ENCODE data around the gene TJP1.
"Not testable (repeated sequence)": the region's sequence is repeated elsewhere in the genome, so short reads cannot be mapped to it uniquely, and the experiment has no call there.

Gene TJP1

DNA sequence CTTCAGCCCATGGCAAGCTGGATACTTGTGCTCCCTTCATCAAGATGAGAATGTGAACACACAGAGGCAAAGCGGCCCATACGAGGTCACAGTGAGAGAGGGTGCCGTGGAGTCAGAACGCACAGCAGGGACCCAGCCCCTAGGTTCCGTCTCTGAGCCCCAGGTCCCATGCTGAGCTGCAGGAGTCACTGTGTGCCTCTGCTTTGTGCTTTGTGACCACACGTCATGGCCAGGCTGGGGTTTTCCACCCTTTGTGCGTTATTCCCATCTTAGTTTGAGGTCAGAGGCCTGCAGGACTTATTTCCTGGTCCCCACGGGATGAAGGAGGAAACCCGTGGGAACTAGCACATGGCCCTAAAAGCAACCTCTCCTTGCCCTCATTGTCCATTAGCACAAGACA is 140.3 kb downstream of the TJP1 start:
- Histone ChIP-seq H3K27ac (ENCODE audit: low read depth, low read length, severe bottlenecking) (no peak overlapping the region), H3K4me1 (ENCODE audit: control insufficient read depth, insufficient read depth, low read length, poor library complexity, severe bottlenecking) (peaks cover 12% of the 10 kb centered on the region), H3K36me3 (ENCODE audit: control insufficient read depth, insufficient read depth, low read length) (no peaks in the 10 kb centered on the region), H3K9me3 (ENCODE audit: control insufficient read depth, low read length) (no peaks in the 10 kb centered on the region), H3K4me3 (ENCODE audit: extremely low read depth, insufficient read depth, low read length, poor library complexity, severe bottlenecking) (no peak overlapping the region)
- 89 to 90% methylated on average over 8 to 9 of the region's 9 CpGs for WGBS, 2 experiments (ENCODE audit: insufficient coverage in 2 of 2)

DNA sequence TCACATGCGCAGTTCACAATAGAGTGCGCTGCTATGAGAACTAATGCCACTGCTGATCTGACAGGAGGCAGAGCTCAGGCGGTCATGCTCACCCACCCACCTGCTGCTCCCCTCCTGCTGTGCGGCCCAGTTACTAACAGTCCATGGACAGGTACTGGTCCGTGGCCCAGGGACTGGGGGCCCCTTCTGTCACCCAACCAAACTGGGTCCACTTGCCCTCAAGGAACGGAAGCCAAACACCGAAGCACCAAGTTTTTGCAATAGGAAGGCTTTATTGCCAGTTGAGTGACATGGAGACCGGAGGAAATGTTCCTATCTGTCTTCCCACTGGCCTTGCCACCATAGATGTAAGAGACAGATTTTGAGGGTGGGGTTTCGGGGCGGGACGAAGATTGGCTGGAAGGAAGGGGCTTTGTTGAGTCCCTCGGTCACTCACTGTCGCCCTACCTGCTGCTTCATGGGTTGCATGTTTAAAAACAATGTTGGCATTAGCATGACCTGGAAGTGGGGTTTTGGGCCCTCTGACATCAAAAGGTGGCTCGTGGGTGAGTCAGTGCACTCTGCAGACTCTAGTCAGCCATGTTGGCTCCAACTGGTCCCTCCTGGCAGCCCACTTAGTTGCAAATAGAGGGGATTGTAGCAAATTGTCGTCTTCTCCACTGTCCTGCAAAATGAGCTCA is 141.0 kb downstream of the TJP1 start:
- no peak overlapping the region for H3K4me3 ChIP-seq (ENCODE audit: extremely low read depth, insufficient read depth, low read length, poor library complexity, severe bottlenecking)
- 94% methylated on average over 8 to 14 of the region's 15 CpGs for WGBS, 2 experiments (ENCODE audit: insufficient coverage in 2 of 2)
- H3K4me1 ChIP-seq (ENCODE audit: control insufficient read depth, insufficient read depth, low read length, poor library complexity, severe bottlenecking), result peaks cover 15% of the 10 kb centered on the region
- H3K27ac ChIP-seq (ENCODE audit: low read depth, low read length, severe bottlenecking), result no peak overlapping the region
- H3K36me3 ChIP-seq (ENCODE audit: control insufficient read depth, insufficient read depth, low read length), result no peaks in the 10 kb centered on the region
- no peaks in the 10 kb centered on the region for H3K9me3 ChIP-seq (ENCODE audit: control insufficient read depth, low read length)

DNA sequence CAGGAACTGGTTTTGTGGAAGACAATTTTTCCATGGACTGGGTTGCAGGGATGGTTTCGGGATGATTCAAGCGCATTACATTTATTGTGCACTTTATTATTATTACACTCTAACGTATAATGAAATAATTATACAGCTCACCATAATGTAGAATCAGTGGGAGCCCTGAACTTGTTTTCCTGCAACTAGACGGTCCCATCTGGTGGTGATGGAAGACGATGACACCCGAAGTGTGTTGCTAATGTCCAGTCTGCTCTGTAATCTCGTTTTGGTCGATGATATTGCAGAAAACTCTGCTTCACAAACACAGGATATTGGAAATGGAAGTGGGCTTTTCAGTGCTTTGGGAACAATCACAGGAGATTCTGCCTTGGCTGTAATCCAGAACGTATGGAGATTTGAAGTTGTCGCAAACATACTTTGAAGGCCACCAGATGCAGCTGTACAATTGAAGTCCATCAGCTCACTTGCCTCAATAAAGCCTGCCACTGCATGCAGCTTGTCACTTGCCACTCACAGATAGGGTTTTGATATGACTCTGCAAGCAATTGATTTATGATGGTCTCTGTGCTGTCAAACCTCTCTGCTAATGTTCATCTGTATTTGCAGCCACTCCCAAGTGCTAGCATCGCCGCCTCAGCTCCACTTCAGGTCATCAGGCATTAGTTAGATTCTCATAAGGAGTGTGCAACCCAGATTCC is 141.7 kb downstream of the TJP1 start:
- 91 to 94% methylated on average over 7 to 10 of the region's 12 CpGs for WGBS, 2 experiments (ENCODE audit: insufficient coverage in 2 of 2)
- Histone ChIP-seq H3K36me3 (ENCODE audit: control insufficient read depth, insufficient read depth, low read length) (no peaks in the 10 kb centered on the region), H3K4me1 (ENCODE audit: control insufficient read depth, insufficient read depth, low read length, poor library complexity, severe bottlenecking) (peaks cover 15% of the 10 kb centered on the region), H3K27ac (ENCODE audit: low read depth, low read length, severe bottlenecking) (no peak overlapping the region), H3K9me3 (ENCODE audit: control insufficient read depth, low read length) (no peaks in the 10 kb centered on the region), H3K4me3 (ENCODE audit: extremely low read depth, insufficient read depth, low read length, poor library complexity, severe bottlenecking) (no peak overlapping the region)

DNA sequence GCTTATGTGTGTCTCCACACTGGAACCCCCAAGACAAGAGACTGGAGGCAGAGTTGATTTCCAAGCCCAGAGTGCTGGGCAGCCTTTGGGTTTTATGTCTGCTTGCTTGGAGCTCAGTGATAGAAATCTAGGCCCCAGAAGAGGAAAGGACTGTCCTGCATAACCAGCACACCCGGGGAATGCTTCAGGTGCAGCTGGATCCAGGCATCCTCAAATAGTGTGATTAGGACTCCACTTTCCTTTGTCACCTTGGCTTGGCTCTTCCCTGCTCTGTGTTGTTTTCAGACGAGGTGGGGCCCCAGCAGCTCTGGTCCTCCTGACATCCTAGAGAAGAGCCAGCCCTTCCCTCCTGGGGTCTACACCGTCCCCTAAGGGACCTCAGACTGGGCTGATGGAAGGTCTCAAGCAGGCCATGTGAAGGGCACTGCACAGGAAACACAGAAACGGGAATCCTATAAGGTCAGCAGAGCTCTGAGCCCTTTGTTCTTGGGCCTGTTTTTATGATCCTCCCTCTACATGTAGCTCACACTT is 143.7 kb downstream of the TJP1 start:
- WGBS, 2 experiments (ENCODE audit: insufficient coverage in 2 of 2), result 89 to 92% methylated on average over 4 of the region's 4 CpGs
- Histone ChIP-seq H3K4me3 (ENCODE audit: extremely low read depth, insufficient read depth, low read length, poor library complexity, severe bottlenecking) (no peak overlapping the region), H3K9me3 (ENCODE audit: control insufficient read depth, low read length) (no peaks in the 10 kb centered on the region), H3K4me1 (ENCODE audit: control insufficient read depth, insufficient read depth, low read length, poor library complexity, severe bottlenecking) (peaks cover 11% of the 10 kb centered on the region), H3K36me3 (ENCODE audit: control insufficient read depth, insufficient read depth, low read length) (no peaks in the 10 kb centered on the region), H3K27ac (ENCODE audit: low read depth, low read length, severe bottlenecking) (no peak overlapping the region)

DNA sequence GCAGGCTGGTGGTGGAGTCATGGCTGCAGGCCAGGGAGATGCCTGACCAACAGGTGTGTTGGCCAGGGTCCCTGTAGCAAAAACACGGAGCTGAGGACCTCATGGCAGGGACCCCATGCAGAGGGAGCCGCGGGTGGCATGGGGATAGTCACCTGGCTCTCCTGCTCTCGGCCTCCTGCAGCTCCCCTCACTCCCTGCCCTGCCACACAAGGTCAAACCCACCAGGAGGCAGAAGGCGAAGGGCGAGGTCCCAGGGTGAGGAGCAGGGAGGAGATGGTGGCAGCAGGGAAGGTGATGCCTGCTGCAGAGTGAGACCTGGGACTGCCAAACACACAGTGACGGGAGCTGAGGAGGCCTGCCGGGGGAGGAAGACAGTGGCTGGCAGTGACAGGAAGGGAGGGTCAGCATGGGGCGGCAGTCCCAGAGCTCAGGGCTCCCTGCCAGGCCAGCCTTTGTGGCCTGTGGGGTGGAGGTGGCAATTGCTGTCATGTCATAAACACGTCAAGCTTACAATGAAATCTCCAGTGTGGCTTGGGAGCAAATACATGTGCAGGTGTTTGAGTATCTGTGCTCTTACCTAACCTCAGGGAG is 144.3 kb downstream of the TJP1 start:
- peaks cover 11% of the 10 kb centered on the region for H3K4me1 ChIP-seq (ENCODE audit: control insufficient read depth, insufficient read depth, low read length, poor library complexity, severe bottlenecking)
- no peaks in the 10 kb centered on the region for H3K36me3 ChIP-seq (ENCODE audit: control insufficient read depth, insufficient read depth, low read length)
- 85 to 91% methylated on average over 5 of the region's 10 CpGs for WGBS, 2 experiments (ENCODE audit: insufficient coverage in 2 of 2)
- no peak overlapping the region for H3K4me3 ChIP-seq (ENCODE audit: extremely low read depth, insufficient read depth, low read length, poor library complexity, severe bottlenecking)
- no peaks in the 10 kb centered on the region for H3K9me3 ChIP-seq (ENCODE audit: control insufficient read depth, low read length)
- no peak overlapping the region for H3K27ac ChIP-seq (ENCODE audit: low read depth, low read length, severe bottlenecking)

DNA sequence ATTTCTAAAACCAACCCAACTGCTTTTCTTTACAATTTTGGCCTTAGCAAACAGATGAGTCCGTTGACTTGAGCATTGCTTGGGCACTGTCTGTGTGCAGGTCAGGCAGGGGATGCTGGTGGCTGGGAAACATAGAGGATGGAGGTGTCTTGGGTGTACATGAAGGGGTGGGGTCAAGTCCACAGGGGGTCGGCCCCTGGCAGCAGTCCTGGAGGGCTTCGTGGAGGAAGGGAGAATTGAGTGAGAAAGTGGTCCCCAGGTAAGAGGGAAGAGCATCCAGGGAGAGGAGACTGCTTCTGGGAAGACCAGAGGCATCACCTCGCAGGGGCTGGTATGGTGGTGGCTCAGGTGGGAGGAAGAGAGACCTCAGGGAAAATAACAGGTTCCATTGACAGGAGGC is 144.8 kb downstream of the TJP1 start:
- Histone ChIP-seq H3K4me3 (ENCODE audit: extremely low read depth, insufficient read depth, low read length, poor library complexity, severe bottlenecking) (no peak overlapping the region), H3K4me1 (ENCODE audit: control insufficient read depth, insufficient read depth, low read length, poor library complexity, severe bottlenecking) (peaks cover 11% of the 10 kb centered on the region), H3K9me3 (ENCODE audit: control insufficient read depth, low read length) (no peaks in the 10 kb centered on the region), H3K36me3 (ENCODE audit: control insufficient read depth, insufficient read depth, low read length) (no peaks in the 10 kb centered on the region), H3K27ac (ENCODE audit: low read depth, low read length, severe bottlenecking) (no peak overlapping the region)
- WGBS, 2 experiments (ENCODE audit: insufficient coverage in 2 of 2), result 85 to 91% methylated on average over 3 of the region's 4 CpGs

DNA sequence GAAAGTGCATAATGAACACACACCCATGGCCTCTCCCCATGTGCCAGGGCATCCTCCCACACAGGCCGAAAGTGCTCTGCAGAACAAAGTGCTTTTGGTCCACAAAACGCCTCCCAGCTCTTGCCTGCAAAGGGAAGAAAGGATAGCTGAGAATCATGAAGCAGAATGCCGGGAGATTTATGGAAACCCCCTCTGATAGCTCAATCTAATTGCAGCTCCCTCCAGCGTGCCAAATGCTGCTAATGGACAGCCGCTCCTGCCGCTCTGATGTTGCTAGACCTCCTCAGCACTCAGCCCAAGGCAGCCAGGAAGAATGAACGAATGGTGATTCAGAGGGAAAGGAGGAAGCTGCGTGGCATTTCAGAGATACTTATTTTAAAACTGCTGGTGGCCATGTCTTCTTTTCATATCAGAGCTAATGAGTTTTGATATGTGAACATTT is 145.3 kb downstream of the TJP1 start:
- 51 to 71% methylated on average over 6 to 7 of the region's 8 CpGs for WGBS, 2 experiments (ENCODE audit: insufficient coverage in 2 of 2)
- H3K36me3 ChIP-seq (ENCODE audit: control insufficient read depth, insufficient read depth, low read length), result no peaks in the 10 kb centered on the region
- no peak overlapping the region for H3K27ac ChIP-seq (ENCODE audit: low read depth, low read length, severe bottlenecking)
- H3K4me1 ChIP-seq (ENCODE audit: control insufficient read depth, insufficient read depth, low read length, poor library complexity, severe bottlenecking), result peaks cover 11% of the 10 kb centered on the region
- H3K9me3 ChIP-seq (ENCODE audit: control insufficient read depth, low read length), result no peaks in the 10 kb centered on the region
- no peak overlapping the region for H3K4me3 ChIP-seq (ENCODE audit: extremely low read depth, insufficient read depth, low read length, poor library complexity, severe bottlenecking)

DNA sequence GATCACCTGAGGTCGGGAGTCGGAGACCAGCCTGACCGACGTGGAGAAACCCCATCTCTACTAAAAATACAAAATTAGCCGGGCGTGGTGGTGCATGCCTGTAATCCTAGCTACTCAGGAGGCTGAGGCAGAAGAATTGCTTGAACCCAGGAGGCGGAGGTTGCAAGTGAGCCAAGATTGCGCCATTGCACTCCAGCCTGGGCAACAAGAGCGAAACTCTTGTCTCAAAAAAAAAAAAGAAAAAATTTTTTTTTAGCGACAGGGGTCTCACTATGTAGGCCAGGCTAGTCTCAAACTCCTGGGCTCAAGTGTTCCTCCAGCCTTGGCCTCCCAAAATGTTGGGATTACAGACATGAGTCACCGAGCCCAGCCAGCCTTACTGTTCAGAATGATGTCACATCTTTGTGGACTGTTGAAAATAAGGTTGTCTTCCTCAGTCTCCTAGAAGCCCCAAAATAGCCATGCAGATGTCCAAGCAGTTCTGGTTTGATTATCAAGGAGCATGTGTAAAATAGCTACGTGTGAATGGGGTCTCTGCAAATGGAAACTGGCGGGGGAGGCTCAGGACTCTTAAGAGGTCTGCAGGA is 145.8 kb downstream of the TJP1 start:
- peaks cover 11% of the 10 kb centered on the region for H3K4me1 ChIP-seq (ENCODE audit: control insufficient read depth, insufficient read depth, low read length, poor library complexity, severe bottlenecking)
- H3K36me3 ChIP-seq (ENCODE audit: control insufficient read depth, insufficient read depth, low read length); H3K9me3 ChIP-seq (ENCODE audit: control insufficient read depth, low read length); H3K4me3 ChIP-seq (ENCODE audit: extremely low read depth, insufficient read depth, low read length, poor library complexity, severe bottlenecking); H3K27ac ChIP-seq (ENCODE audit: low read depth, low read length, severe bottlenecking): not testable (repeated sequence)
- 83 to 85% methylated on average over 6 to 12 of the region's 13 CpGs for WGBS, 2 experiments (ENCODE audit: insufficient coverage in 2 of 2)

DNA sequence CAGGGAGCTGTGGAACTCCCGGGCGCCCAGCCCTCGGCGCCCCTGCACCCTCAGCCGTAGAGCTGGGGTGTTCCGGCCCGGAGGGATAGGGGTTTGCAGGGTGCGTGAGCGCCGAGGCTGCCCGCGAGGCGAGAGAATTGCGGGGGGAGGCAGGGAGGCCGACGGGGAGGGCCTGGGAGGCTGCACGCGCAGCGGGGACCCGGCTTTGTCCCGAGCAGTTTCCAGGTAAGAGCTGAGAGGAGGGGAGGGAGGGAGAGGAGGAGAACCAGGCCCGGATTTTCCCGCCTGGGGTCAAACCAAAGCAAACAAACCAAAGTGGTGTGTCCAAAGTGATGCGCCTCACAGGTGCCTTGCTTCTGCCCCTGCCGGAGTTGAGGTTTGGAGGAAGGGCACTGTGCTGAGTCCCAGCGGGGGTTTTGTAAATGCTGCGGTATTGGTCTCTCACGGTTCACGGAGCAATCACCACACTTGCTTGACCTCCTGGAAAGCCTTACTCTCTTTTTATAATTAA is 146.4 kb downstream of the TJP1 start:
- Histone ChIP-seq H3K36me3 (ENCODE audit: control insufficient read depth, insufficient read depth, low read length) (no peaks in the 10 kb centered on the region), H3K4me1 (ENCODE audit: control insufficient read depth, insufficient read depth, low read length, poor library complexity, severe bottlenecking) (peaks cover 15% of the 10 kb centered on the region), H3K9me3 (ENCODE audit: control insufficient read depth, low read length) (no peaks in the 10 kb centered on the region), H3K27ac (ENCODE audit: low read depth, low read length, severe bottlenecking) (no peak overlapping the region), H3K4me3 (ENCODE audit: extremely low read depth, insufficient read depth, low read length, poor library complexity, severe bottlenecking) (peak overlapping the region; percentile 53)
- WGBS, 2 experiments (ENCODE audit: insufficient coverage in 2 of 2), result 20 to 28% methylated on average over 21 to 27 of the region's 29 CpGs

DNA sequence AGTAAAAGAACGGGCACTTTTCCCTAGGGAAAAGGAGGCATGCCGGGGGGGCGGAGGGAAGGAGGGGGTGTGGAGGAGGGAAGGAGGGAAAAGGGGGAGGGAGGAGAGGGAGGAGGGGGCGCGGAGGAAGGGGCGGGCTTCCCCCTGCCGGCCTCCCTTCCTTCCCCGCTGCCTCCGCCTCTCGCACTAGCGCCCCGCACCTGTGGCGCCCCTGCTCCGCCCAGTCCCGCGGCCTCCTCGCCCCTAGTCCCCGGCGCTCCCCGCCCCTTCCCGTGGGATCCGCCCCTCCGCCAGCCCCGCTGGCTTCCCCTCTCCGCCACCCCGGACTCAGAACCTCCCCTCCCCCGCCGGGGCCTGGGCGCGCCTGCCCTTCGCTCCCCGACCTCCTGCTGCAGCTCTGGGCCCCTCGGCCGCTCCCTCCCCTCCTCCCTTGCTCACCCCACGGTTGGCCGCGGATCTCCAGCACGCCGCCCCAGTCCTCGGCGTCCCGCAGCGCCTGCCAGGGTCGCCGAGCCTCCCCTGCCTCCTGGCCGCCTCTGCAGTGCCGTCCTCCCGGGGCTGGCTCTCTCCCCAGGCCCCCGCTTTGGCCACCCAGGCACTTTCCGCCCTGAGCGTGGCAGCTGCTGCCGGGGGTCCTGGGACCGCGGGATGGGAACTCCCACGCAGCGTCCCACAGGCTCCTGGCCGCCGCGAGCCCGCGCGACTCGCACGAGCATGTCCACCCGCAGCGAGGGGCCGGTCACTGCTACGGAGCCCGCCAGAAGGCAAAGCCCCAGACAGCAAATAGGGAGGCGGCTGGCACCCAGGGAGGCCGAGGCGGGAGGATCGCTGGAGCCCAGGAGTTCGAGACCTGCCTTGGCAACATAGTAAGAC is 147.4 kb downstream of the TJP1 start:
- Histone ChIP-seq H3K4me1 (ENCODE audit: control insufficient read depth, insufficient read depth, low read length, poor library complexity, severe bottlenecking) (peaks cover 15% of the 10 kb centered on the region), H3K27ac (ENCODE audit: low read depth, low read length, severe bottlenecking) (no peak overlapping the region), H3K36me3 (ENCODE audit: control insufficient read depth, insufficient read depth, low read length) (no peaks in the 10 kb centered on the region), H3K4me3 (ENCODE audit: extremely low read depth, insufficient read depth, low read length, poor library complexity, severe bottlenecking) (peak overlapping the region; percentile 53), H3K9me3 (ENCODE audit: control insufficient read depth, low read length) (no peaks in the 10 kb centered on the region)
- 1 to 3% methylated on average over 33 to 64 of the region's 74 CpGs for WGBS, 2 experiments (ENCODE audit: insufficient coverage in 2 of 2)

Measured in mesodermal cell (in vitro differentiated cells).